GM18861 (cell line): Measurements from ENCODE around the gene TRIP11.

ENCODE experiments used
- ATAC-seq: cut with Tn5 transposase; IDR thresholded peaks from one replicate; pipeline ENCODE4 v1.9.1; 2021; ENCODE audit not compliant: unreplicated experiment

The TRIP11 gene

DNA sequence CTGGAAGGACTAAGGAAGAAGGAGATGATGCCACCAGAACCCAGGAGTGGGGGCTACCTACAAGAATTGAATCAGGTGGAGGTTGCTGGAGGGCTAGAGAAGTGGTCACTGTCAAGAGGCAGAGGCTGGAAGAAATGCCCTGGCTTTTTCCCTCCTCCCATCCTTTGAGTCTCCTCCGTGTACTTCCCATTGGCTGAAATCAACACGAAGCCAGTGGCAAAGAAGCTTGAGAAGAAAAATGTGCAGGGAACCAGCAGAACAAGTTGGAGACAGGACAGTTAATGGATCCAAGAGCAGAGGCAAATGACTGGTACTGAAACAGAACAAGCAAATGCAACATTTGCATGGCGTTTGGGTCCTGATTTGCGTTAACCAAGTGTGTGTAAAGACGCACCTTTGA, 83.2 kb downstream of the TRIP11 start:
- ATAC-seq, result no peak

DNA sequence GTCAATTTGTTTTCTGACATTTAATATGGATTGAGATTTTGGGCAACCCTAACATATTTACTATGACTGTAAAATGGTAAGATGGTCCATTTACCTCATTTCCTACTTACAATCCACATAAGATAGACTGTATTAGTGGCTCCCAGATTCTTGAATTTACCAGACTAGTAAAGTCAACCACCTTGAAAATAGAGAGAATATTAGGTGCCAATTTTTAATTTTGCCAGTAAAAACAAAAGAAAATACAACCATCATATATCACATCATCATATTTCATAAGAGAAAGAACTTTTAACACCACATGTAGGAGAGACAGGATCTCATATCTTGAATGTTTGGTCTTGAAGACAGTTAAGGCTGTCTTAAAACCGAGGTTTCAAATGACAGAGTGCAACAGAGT, 84.7 kb downstream of the TRIP11 start:
- ATAC-seq, result no peak

- no peak for ATAC-seq
Measured at GRCh38 chr14:91953170-91953985, 86.5 kb downstream of the TRIP11 start.

DNA sequence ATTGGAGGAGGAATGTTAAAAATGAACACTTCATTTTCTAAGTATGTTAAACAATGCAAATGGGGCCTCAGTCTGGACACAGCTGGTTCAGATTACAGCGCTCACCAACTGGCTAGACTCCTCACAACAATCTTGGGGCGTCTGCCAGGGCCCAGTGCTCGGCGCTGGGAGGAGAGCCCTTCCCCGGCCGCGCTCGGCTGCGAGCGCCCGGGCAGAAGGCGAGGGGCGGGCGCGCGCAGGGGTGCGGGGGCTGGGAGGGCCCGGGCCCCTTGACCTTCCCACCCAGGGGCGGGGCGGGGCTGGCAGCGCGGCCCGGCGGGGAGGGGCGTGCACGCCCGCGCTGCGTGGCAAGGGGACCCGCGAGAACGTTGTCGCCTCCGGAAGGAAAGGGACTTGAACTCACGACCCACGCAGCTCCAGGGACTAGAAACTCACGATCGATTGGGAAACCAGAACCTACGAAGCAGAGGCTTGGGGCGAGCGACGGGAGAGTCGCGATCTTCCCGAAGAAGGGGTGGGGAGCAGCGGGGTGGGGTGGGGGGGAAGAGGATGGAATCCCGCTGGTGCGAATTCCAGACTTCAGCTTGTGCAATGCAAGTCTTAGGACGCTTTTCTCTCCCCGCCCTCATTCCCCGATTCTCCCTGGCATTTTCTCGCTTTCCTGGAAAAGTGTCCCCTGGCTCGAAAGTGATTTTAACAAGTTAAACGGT, 92.2 kb downstream of the TRIP11 start, which contains the start of gene FBLN5:
FBLN5 (minus strand) TSS at position 220 of the 710 bp plus-strand sequence. CDS start 465 bp downstream, outside the sequence.
- no peak for ATAC-seq

- ATAC-seq, result no peak
Measured at GRCh38 chr14:91946622-91947474, 93.0 kb downstream of the TRIP11 start.

- no peak for ATAC-seq
Measured at GRCh38 chr14:91945751-91946621, 93.9 kb downstream of the TRIP11 start.

- ATAC-seq, result no peak
Measured at GRCh38 chr14:91942946-91943345, 96.9 kb downstream of the TRIP11 start.

DNA sequence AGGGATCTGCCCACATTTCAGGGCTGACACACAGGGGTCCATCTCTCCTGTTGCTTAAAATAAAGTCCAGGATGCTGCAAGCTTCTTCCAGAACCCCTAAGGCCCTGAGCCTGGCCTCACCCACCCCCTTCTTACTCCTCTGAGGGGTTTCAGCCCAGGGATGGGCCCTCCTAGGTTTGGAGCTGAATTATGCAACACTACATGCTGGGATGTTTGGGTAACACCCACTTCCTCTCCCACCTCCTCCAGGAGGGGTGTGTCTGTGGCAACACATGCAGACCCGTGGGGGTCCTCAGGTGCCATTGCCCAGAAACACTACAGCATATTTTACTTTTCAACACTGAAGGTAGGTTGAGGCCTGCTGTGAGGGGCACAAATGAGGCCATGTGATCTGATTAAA, 97.7 kb downstream of the TRIP11 start:
- no peak for ATAC-seq

DNA sequence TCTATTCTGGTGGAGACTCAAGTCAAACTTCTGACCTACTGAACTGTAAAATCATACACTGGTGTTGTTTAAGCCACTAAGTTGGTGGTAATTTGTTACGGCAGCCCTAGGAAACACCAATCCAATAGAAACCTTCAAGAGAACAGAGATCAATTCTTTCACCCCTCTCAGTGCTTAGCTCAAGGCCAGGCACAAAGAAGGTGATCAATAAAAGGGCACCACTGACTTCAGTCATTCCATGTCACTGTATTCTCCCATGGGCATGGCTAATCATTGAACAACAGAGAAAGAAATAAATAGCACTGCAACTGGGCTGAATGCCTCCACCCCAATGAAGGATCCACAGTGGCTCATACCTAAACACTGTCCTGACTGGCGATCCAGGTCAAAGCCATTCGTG, 99.7 kb downstream of the TRIP11 start:
- ATAC-seq, result no peak

DNA sequence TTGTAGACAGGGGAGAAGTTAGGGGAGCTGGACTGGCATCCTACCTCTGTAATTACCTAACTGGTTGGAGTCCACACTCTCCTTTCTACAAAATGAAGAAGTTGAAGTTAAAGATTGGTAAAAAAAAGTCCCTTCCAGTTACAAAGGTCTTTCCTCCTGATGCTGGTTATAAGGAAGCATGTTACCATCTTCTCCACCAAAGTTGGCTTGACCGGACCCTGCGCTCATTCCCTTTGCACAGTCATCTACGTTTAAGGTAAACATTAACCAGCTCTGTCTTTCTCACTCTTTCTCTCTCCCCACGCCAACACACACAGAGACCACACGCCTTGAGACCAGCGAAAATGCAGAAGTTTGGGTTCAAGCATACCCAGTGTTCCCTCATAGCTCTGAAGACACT, 104.3 kb downstream of the TRIP11 start:
- ATAC-seq, result no peak

- ATAC-seq, result no peak
Measured at GRCh38 chr14:91934554-91935285, 105.1 kb downstream of the TRIP11 start.

DNA sequence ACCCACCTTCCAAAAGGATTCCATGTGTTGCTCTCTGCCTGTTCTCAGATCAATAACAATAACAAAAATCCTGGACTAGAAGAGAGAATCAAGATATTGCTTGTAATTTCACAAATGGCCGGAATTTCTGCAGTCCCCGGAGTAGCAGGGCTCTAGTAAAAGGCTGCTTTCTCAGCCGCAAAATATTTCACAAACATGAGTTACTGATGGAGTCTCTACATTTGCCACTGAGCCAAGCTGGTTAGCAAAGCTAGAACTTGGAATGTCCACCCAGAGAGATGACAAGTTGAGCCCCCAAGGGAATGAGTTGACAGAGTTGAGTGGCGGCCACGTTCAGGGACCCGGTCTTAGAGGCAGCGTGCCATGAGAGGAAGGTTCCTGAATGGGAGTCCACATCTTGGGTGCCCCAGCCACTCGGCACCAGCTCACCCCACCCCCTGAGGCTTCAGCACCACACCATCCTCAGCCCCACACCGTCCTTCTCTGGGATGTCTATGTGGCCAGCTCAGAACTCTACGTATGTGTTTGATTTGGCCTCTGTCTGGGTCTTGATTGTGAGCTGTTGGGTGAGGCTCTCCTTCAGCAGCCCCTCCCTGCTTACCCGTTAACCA, 108.3 kb downstream of the TRIP11 start:
- no peak for ATAC-seq

DNA sequence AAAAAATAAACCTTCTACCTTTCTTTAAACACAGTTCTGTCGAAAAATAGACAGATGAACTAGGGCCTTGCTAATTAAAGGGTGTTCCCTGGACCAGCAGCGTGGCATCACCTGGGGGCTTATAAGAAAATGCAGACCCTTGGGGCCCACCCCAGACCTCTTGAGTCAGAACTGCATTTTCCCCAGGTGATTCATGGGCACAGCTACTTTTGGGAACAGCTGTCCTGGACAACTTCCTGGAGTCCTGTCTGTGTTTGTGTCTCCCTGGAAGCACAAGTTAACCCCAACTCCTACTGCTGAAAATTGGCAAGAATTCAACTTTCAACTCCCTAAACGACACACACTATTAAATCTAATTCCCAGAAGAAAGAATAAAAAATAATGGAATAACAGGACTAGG, 110.2 kb downstream of the TRIP11 start:
- no peak for ATAC-seq

GRCh38 chr14:91927800-91928199, 112.1 kb downstream of the TRIP11 start:
- no peak for ATAC-seq

DNA sequence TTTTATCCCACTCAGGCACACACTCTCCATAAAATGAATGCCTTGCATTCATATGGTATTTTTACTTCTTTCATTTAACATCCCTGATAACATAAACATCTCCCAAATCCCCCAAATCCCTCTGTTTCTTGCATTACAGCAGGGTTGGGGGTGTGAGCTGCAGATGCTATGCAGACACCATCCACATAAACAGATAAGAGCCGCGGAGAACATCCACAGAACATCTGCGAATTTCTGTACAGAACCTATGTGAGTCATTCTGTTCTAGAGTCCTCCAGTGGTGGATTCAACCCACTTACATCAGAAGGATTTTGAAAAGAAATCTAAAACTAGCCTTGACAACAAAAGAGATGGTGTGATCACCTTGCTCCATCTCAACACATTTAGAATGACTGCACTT, 112.7 kb downstream of the TRIP11 start:
- ATAC-seq, result no peak

DNA sequence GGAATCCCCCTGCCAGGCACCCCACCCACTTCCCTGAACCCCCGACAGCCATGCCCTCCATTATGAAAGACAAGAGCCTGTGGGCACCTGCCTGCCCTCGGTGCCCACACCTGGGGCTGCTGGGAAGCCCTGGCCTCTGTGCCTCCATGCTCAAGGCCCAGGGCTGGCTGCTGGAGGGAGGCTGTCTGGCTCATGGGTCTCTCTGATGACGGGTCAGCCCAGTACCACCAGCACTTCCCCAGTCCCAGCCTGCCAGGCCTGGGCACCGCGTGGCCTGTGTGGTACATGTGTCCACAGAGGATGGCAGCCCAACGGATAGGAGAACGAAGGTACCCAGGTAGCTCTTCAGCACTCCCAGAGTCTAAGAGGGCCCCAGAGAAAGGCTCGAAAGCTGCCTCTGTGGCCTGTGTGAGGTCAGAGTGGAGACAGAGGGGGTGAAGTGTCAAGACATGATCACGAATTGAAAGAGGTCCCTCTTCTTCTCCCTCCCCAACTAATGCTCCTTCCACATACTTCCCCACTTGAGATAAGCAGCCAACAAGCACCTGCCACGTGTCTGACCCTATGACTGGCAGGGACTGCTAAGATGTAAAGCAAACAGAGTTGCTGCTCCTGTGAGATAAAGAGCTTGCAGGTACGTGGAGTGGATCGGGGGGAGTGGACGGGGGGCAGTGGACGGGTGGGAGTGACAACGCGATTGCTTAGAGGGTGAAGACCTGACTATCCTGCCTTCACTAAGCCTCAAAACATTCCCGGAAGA, 113.5 kb downstream of the TRIP11 start:
- ATAC-seq, result no peak

- no peak for ATAC-seq
Measured at GRCh38 chr14:91925727-91926121, 114.1 kb downstream of the TRIP11 start.

GRCh38 chr14:91925001-91925726, 114.7 kb downstream of the TRIP11 start:
- no peak for ATAC-seq
